NCI-H446 (cell line): ENCODE results near the gene RBM34.
A peak's percentile ranks its signal among the peaks of the same experiment; 100 is the strongest.
"Not testable (repeated sequence)": the region's sequence is repeated elsewhere in the genome, so short reads cannot be mapped to it uniquely, and the experiment has no call there.

ENCODE experiments used
- DNase-seq, 2 experiments: peaks; one replicate each; lab custom pipeline; 2025; lab: John Stamatoyannopoulos, UW

RBM34 gene

DNA sequence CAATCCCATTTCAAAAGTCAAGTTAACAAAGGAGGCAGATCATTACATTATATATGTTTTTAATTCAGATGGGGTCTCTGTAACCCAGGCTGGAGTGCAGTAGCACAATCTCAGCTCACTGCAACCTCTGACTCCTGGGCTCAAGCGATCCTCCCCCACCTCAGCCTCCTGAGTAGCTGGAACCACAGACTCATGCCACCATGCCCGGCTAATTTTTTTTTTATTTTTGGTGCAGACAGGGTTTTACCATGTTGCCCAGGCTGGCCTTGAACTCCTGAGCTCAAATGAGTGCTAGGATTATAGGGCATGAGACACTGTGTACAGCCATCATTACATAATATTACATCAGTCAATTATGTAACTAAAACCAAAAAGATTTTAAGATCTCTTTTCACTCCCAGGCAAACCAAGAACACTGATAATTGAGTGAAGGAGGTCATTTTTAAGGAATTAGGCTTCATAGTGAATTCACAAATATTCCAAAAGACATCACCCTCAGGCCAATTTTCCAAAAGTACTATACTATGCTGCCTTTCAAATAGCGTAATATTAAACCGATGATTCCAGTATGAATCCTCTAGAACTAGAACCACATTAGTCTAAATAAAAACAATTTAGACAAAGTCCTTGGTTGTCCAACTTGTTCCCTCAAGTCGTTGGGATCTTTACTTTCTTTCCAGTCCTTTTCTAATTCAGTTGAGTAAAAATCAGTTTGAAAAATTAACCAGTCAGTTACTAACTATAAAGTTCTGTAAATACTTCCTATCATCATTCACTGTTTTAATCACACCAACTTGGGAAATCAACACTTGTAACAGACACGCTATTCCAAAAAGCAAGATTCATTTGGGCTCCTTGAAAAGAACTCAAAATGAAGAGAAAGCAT lies 48.5 kb downstream of the RBM34 start:
- no peak for DNase-seq

DNA sequence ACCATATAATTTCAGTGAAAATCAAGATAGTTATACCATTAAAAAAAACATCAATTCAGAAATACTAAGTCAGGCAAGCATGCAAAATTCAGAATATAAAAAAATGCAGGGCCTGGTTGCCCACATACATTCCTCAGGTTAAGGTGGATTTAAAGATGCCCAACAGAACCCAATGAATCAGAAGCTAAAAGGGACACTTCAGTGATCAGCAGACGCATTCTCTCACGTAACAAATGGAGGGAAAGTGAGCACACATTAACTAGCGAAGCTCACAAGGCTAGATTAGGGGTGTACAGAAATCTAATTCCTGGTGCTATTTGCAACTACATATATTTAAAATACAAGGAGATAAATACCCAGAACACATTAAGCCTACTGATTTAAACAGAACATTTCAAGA lies 49.9 kb downstream of the RBM34 start:
- no peak for DNase-seq

DNA sequence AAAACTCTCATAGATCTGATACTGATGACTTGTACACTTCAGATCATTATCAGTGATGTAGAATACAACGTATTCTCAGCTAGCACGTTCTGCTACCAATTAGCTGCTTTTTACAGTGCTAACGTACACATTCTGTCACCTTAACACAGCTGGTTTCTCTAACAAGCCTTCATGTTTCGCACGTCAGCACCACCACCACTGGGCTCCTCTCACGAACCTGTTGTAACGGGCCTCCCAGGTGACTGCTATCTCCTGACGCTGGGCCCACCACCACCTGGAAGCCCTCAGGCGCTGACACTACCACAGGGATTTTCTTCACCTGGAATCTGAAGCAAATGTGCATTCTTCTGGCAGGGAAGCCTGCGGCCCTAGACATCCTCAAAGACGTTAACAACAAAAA lies 52.2 kb downstream of the RBM34 start:
- DNase-seq, result no peak

DNA sequence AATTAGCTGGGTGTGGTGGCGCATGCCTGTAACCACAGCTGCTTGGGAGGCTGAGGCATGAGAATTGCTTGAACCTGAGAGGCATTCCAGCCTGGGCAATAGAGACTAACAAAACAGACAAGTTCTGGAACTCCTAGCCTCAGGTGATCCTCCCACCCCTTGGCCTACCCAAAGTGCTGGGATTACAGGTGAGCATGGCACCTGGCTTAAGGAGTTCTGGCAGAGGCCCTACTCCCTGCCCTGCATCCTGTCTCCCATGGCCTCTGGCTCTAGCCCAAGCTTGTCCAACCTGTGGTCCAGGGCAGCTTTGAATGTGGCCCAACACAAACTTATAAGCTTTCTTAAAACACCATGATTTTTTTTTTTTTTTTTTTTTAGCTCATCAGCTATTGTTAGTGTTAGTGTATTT lies 52.9 kb downstream of the RBM34 start:
- no peak for DNase-seq

DNA sequence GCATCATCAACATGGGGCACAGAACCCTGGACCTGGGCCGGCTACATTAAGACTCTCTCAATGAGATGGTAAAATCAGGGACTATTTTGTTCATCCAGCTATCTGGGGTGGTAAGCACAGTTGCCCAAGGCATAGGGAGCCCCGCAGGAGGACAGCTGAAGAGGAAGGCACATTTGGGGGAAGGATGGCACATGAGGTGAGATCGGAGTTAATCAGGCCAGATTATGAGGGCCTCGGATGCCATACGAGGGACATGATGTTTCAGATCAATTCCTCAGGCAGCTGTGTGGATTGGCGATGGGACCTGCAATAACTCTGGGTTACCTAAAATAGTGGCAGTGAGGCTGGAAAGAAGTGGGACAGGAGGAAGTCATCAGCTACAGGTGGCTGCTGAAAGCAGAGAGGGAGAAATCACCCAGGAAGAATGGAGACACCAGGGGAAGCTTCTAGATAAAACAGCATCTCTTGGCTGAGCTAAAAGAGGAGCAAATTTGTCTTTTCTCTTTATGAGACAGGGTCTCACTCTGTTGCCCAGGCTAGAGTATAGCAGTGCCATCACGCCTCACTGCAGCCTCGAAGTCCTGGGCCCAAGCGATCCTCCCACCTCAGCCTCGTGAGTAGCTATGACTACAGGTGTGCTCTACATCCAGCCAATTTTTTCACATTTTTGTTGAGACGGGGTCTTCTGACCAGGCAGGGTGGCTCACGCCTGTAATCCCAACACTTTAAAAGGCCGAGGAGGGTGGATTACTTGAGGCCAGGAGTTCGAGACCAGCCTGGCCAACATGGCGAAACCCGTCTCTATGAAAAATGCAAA lies 53.5 kb downstream of the RBM34 start:
- no peak for DNase-seq

DNA sequence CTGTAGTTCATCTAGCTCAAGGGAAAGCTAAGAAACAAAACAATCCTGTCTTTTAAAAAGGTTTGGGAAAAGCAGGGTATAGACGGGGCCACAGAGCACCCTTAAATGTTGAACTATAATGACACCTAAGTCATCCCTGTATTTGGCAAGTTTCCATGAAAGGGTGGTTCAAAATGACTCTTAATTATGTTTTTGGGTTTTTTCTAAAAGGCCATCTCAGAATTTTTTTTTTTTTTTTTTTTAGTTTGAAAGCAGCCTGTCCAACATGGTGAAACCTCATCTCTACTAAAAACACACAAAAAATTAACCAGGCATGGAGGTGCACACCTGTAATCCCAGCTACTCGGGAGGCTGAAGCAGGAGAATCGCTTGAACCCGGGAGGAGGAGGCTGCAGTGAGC lies 54.6 kb downstream of the RBM34 start:
- no peak for DNase-seq

DNA sequence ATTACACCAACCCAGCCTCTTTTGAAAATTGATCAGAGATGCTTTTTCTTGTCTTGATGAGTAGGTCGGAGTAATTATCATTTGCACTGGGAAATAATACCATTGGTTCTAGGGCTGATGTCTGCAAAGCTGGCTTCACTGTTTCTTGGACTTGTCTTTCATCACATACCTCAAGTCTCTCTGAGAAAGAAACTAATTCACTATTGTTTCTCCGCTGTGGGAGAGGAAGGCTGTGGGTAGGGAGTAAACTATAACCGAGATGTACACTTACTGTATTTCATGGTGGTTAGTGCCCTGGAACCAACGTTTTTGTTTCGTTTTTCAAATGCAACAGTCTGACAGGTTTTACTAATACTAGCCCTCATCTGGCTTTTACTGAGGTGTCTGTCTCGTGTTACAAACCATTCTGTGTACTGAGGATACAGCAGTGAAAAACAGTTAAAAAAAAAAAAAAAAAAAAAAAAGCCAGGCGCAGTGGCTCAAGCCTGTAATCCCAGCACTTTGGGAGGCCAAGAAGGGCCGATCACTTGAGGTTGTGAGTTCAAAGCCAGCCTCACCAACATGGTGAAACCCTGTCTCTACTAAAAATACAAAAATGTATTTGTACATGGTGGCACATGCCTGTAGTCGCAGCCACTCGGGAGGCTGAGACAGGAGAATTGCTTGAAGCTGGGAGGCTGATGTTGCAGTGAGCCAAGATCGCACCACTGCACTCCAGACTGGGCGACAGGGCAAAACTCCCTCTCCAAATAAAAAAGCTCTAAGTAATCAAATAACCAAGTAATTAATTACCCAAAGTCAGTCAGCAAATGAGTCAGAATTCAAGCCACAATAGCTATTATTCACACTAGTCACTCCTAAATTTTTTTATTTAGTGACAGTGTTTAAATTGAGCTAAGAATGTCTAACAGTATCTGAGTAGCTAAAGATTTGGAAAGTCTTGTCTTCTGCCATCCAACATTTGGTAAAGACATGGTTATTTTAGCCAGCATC lies 55.7 kb downstream of the RBM34 start:
- DNase-seq, result no peak

DNA sequence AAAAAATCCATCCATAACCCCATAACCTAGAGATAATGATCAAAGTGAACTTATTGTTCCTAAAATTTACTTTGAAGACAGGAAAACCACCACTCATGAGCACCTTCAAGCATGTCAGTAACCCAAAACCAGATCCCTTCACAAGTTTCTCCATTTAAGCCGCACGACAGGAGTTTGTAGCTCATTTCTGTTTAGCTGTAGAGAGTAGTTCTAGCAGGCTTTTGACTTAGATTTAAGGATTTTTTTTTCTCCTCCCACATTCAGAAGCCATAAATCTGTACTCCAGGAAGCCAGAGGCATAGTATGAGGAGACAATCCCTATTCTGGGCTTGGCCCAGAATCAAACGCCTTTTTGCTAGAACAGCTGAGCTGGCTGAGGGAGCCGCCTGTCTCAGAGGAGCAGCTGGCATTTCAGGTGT lies 58.0 kb downstream of the RBM34 start:
- DNase-seq, result no peak

DNA sequence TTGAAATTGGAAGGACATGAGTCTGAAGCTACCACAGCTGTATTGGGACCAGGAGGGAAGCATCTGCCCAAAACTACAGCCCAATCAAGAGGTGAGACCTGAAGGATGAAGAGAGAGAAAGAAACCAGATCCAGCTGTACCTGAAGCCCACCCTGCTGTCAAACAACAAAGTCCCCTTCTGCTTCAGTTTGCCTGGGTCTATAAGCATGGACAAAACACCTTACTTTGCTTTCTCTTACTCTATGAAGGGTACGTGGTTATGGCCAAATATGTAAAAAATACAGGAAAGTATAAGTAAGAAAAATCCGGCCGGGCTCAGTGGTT lies 58.8 kb downstream of the RBM34 start:
- DNase-seq, result no peak

DNA sequence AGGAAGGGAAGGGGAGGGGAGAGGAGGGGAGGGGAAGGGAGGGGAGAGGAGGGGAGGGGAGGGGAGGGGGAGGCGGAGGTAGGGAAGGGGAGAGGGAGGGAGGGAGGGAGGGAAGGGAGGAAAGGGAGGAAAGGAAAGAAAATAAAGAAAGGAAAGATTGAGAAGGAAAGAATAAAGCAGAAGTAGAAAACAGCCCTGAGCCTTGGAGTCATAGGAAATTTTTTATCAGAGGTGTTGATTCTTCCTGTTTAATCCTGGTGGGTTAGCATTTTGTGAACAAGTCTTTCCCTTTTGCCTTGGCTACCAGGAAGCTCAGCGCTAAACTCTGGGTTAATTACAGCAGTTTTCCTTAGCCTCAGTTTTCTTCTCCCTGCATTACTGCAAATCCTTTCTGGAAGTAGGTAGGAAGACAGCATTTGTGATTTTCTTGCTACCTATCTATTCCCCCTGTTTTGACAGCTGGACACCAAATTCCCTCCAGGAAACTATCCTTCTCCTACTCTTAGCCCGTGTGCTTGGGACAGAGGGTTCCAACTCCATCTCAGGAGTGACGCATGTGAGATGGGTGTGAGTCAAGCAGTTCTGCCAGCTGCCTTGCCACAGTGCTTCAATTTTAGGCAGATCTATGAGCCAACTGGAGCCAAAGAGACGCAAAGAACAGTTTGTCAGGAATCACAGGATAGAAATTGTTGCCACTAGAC lies 59.3 kb downstream of the RBM34 start:
- no peak for DNase-seq

DNA sequence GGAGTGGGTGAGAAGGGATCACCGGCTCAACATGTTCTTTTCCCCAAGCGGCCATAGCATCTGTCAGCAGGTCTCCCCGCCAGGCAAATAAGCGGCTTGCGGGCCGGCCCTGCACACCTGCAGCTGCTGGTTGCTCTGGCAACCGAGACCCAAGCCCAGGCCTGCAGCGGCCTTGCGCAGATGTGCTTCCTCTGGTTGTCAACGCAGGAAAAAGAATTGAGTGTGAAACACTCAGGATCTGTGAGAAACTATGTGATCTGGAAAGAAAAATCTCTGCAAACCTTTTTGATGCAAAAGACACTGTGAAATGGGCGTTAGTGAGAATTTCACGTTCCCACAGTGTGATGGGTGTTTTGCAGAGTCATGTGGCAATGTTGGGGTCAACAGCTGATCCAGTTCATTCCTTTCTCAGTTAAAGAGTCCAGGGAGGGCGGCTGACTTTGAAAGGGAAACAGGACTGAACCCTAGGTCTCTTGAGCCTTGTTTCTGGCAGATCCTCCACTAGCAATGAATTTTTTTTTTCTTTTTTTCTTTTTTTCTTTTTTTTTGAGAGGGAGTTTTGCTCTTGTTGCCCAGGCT lies 60.8 kb downstream of the RBM34 start:
- DNase-seq, result no peak

DNA sequence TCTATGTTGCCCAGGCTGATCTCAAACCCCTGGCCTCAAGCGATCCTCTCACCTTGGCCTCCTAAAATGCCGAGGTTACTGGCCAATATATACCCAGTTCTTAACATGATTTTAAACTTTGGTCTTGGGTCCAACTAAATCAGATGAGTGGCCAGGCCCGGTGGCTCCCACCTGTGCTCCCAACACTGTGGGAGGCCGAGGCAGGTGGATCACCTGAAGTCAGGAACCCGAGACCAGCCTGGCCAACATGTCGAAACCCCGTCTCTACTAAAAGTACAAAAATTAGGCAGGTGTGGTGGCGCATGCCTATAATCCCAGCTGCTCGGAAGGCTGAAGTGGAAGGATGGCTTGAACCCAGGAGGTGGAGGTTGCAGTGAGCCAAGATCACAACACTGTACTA lies 62.1 kb downstream of the RBM34 start:
- DNase-seq, result no peak

DNA sequence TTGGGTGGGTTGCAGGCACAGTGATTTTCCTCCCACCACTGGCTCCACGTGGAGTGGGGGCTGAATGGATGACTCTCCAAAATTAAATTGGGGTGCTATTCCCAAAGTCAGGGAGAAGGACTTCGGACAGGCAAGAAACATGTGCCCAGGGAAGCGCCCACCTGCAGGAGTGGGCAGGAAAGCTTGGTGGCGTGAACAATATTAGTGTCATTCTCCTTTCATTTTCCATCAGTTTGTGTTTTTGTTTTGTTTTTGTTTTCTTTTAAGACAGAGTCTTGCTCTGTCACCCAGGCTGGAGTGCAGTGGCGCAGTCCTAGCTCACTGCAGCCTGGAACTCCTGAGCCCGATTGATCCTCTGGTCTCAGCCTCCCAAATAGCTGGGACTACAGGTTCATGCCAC lies 62.5 kb downstream of the RBM34 start:
- no peak for DNase-seq

DNA sequence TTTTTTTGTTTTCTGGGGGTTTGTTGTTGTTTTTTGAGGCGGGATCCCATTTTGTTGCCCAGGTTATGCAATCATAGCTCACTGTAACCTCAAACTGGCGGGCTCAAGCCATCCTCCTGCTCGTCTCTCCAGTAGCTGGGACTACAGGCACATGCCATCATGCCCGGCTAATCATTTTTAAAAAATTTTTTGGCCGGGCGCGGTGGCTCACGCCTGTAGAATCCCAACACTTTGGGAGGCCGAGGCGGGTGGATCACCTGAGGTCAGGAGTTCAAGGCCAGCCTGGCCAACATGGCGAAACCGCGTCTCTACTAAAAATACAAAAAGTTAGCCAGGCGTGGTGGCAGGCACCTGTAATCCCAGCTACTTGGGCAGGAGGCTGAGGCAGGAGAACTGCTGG lies 63.5 kb downstream of the RBM34 start:
- not testable (repeated sequence) for DNase-seq

DNA sequence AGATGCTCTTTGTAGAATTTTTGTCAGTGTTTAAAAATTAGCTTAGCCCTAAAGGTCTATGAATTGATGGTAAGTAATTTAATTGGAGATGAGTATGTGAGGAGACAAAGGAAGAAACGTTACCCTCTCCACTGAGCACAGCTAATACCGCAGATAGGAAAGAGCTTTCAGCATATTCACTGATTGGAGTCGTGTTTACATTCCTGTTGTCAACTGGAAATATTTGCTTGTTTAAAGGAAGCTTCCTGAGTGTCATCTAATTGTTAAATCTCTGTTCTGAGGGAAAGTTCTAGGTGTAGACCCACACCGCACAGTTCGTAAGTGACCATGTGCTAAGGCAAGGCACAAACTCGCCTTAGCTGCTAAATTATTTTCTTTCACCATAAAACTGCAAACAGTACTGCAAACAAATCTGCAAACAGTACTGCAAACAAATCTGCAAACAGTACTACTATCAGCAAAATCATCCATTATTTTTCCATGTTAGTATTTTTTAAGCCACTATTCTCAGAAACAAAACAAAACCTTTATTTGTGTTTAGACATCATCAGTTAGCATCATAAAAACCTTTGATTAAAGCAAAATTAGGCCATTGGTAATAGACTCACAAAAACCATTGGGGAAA lies 65.0 kb downstream of the RBM34 start:
- DNase-seq, result no peak

DNA sequence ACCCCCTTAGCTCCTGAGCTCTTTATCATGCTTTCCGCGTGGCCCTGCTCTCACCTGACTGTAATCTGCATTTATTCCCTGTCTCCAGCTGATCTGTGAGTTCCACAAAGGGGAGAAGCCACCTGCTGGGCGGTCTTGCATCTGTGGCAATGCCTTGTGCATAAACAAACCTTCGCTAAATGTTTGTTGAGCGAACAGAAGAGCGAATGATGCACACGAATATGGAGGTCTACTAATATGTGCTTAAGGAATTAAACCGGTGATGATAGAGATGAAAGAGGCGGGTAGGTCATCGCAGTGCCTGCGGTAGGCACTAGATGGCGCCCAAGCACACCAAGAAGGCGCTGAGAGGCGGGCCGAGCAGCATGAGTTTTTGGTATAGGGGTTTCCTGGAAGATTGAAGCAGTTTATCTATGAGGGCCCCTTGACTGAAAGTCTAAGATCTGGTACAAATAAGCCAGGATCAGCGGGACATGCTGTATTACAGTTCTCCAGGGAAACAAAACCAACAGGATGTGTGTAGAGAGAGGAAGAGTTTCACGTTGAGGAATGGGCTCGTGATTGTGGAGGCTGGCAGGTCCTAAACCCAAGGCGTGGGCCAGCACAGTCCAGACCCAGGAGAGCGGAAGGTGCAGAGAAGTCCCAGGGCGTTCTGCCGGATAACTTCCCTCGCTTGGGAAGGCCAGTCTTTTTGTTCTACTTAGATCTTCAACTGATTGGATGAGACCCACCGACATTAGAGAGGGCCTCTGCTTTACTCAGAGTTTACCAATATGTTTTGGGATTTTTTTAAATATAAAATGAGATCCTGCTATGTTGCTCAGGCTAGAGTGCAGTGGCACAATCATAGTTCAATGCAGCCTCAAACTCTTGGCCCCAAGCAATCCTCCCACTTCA lies 67.1 kb downstream of the RBM34 start:
- DNase-seq, result peak; percentile 40 to 86

DNA sequence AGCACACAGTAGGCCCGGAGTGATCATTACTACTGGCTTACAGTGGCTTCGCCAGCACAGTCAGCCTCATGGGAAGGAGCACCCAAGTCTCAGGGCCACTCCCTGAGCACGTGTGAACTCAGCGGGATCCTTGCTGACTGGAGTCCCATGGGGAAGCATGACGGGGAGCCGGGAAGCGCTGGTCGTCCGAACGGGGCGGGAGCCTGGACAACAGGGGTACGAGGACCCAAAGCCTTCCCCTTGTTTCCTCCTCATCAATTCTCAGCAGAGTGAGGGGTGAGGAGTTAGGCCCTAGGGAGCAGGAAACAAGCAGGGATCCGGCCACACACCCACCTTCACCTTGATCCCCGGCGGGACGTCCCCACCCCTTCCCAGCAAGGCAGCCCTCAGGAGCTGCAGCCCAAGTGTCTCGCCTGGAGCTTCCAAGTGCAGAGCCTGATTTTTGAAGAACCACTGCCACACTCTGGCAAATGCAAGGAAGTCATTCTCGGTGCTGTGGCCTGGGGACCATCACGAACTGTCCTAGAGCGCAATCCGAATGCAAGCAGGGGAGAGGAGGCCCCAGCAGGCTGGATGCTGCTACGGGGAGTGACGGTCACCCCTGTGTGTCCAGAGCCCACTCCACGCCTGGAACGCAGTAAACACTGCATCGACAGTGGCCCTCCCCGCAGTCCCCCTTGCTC lies 67.9 kb downstream of the RBM34 start:
- peak; percentile 27 to 64 for DNase-seq

DNA sequence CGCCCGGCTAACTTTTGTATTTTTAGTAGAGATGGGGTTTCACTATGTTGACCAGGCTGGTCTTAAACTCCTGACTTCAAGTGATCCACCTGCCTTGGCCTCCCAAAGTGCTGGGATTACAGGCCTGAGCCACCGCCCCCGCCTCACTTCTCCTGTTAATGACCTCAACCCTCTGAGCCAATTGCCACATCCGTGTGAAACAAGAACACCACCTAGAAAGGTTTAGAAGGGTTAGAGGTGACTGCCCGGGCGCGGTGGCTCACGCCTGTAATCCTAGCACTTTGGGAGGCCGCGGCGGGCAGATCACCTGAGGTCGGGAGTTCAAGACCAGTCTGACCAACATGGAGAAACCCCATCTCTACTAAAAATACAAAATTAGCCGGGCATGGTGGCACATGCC lies 68.6 kb downstream of the RBM34 start:
- not testable (repeated sequence) for DNase-seq

DNA sequence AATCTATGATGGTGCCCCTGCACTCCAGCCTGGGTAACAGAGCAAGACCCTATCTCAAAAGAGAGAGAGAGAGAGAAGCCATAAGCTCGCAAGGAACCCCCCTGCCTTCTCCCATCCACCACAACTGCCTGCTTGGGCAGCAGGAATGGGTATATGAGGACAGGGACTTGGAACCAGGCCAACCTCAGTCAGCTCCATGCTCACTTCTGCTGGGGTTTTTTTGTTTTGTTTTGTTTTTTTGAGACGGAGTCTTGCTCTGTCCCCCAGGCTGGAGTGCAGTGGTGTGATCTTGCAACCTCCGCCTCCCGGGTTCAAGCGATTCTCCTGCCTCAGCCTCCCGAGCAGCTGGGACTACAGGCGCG lies 69.0 kb downstream of the RBM34 start:
- DNase-seq, result not testable (repeated sequence)
